SJCRH30 (cell line): ENCODE data around the gene PRR7. TPM values are rescaled to one million over a fixed set of nuclear protein-coding genes. Genes with fewer than 3 reads are reported as not detected.

ENCODE experiments used
- DNase-seq, 2 experiments: peaks; one replicate each; pipeline ENCODE4 v3.0.0-alpha.2; 2015 to 2020
- H3K27ac ChIP-seq: fragments of 250-450 bp; sonication (Bioruptor Pico); 2 replicates; pipeline ENCODE4 v1.5.1; 2020; ENCODE audit warnings: mild to moderate bottlenecking, moderate library complexity
- H3K27me3 ChIP-seq: fragments of 250-450 bp; sonication (Bioruptor Pico); 2 replicates; pipeline ENCODE4 v1.5.1; 2020; ENCODE audit warnings: mild to moderate bottlenecking, moderate library complexity
- H3K36me3 ChIP-seq: fragments of 250-450 bp; sonication (Bioruptor Pico); 2 replicates; pipeline ENCODE4 v1.5.1; 2020; ENCODE audit warnings: mild to moderate bottlenecking, moderate library complexity
- H3K4me1 ChIP-seq: fragments of 250-450 bp; sonication (Bioruptor Pico); 2 replicates; pipeline ENCODE4 v1.5.1; 2020; ENCODE audit warnings: mild to moderate bottlenecking, moderate library complexity
- H3K4me3 ChIP-seq: fragments of 250-450 bp; sonication (Bioruptor Pico); 2 replicates; pipeline ENCODE4 v1.5.1; 2020; ENCODE audit warnings: mild to moderate bottlenecking, moderate library complexity
- H3K9me3 ChIP-seq: fragments of 250-450 bp; sonication (Bioruptor Pico); replicated peaks from 2 replicates; pipeline ENCODE4 v1.5.1; 2020; ENCODE audit warnings: mild to moderate bottlenecking, moderate library complexity
- total RNA-seq: library from RNA; depleted of rRNA; stranded (reverse); fragments of >200 nt; shearing (Covaris generic); gene quantifications from 2 replicates; pipeline ENCODE4 v1.2.3, GENCODE V29; 2014

Gene PRR7
- total RNA-seq, 1 experiment from 2014 or later, result 6.4 TPM

DNA sequence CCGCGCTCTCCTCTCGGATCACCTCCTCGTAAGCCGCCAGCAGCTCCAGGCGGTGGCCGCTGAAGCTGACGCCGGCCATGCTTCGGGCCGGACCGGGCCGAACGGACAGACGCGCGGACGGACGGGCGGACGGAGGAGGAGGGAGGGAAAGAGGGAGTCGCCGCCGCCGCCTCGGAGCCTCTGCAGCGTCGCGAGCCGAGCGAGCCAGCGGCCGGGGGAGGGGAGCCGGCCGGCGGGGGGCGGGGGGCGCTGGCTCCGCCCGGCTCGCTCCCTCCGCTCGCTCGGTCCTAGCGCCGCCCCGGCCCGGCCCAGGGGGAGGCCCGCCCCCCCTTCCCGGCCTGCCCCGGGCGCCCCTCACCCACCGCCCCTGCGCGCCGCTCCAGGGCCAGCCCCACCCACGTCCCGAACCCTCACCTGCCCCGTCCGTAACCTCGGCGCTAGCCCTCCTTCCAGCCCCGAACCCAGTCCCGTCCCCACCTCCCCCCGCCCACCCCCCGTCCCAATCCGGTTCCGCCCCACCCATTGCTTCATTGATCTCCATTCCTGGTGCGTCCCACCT, 26.9 kb downstream of the PRR7 start, which contains the start of gene DBN1:
Gene DBN1, minus strand, starts transcription at position 192 of the 559 bp plus-strand sequence. Its CDS starts 113 bp downstream, at position 79.
- H3K27me3 ChIP-seq, result no peaks in the 10 kb centered on the region
- peaks cover 39% of the 10 kb centered on the region for H3K36me3 ChIP-seq
- H3K4me3 ChIP-seq, result peak within 1 kb of the TSS; percentile 90
- H3K4me1 ChIP-seq, result peaks cover 31% of the 10 kb centered on the region
- H3K27ac ChIP-seq, result peak within 1 kb of the TSS; percentile 94
- DNase-seq, result peak; percentile 56 to 79
- H3K9me3 ChIP-seq, result no peaks in the 10 kb centered on the region

DNA sequence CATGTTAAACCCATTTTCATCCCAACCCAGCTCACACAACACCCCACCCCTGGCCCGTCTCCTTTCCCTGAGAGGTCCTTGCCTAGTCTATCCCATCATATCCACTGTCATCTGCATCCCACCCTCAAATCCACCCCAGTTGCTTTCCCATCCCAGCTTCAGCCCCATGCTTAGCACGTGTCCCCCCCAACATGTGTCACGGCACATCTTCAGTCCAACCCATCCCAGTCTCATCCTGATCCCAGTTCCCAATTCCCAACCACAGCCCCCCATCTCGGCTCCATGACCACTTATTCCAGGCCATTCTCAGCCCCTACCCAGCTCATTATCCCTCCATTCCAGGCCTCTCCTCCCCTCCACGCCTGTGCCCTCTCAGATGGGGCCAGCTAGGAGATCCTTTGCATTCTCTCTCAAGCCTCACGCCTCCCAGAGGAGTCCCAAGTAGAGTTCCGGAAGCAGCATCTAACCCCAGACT, 27.4 kb downstream of the PRR7 start:
- no peak overlapping the region for H3K4me3 ChIP-seq
- no peak overlapping the region for H3K27ac ChIP-seq
- DNase-seq, result no peak
- H3K36me3 ChIP-seq, result peaks cover 33% of the 10 kb centered on the region
- no peaks in the 10 kb centered on the region for H3K27me3 ChIP-seq
- no peaks in the 10 kb centered on the region for H3K9me3 ChIP-seq
- peaks cover 31% of the 10 kb centered on the region for H3K4me1 ChIP-seq

DNA sequence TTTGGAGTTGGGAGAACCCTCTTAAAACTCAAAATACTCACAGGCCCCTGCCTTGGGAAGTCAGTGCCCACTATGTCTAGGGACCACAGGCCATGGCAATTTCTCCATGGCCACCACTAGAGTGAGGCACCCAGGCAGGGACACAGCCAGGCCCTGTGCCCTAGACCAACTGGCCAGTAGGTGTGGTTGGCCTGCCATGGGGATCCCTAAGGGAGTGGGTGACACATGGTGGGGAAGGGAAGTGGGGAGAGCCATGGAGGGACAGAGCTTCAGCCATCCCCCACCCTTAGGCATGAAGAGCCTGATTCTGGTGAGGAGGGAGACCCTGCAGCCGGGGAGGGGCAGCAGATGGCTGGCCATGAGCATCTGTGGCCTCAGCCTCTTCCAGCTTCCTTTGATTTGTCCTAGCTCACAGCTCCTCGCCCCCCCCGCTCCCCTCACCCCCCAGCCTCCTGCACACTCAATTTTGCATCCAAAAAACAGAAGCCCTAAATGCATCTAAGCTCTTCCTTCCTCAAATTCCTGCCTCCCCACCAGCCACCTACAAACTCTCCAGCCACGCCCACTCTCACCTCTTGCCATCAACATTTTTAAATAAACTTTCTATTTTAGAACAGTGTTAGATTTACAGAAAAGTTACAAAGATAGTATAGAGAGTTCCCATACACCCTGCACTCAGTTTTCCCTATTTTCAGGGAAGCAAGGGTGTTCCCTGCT, 28.4 kb downstream of the PRR7 start:
- Histone ChIP-seq H3K27me3 (no peaks in the 10 kb centered on the region), H3K36me3 (peaks cover 26% of the 10 kb centered on the region), H3K4me3 (no peak overlapping the region), H3K4me1 (peaks cover 29% of the 10 kb centered on the region), H3K27ac (no peak overlapping the region), H3K9me3 (no peaks in the 10 kb centered on the region)
- DNase-seq, result no peak

- no peak for DNase-seq
- no peaks in the 10 kb centered on the region for H3K9me3 ChIP-seq
- H3K27me3 ChIP-seq, result no peaks in the 10 kb centered on the region
- peaks cover 24% of the 10 kb centered on the region for H3K4me1 ChIP-seq
- H3K36me3 ChIP-seq, result peaks cover 18% of the 10 kb centered on the region
- H3K4me3 ChIP-seq, result no peak overlapping the region
- no peak overlapping the region for H3K27ac ChIP-seq
Observed at GRCh38 chr5:177475563-177476427, 29.2 kb downstream of the PRR7 start.

DNA sequence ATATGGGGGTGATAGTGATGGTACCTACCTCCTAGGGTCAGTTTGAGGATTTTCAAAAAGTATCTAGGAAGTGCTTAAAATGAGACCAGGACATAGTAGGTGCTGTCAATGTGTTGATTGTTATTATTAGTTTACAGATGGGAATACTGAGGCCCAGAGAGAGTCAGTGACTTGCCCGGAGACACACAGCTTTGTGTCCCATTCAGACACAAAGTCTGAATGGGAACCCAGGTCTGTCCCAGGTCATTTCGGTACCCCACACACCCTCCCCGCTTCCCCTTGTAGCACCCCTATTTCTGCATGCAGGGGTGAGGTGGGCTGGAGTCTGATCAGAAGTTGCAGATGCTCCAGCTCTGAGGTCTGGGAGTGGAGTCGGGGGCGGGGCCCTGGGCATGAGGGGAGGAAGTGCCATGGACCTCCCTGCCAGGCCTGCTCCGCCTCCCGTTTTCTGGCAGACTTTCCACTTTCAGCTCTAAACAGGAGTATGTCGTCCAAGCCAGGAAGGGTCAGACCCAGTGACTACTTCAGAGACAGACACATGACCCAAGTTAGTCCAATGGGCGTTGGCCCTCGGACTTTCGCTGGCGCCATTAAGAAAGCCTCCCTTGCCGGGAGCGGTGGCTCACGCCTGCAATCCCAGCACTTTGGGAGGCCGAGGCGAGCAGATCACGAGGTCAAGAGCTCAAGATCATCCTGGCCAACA, 30.1 kb downstream of the PRR7 start:
- H3K27me3 ChIP-seq, result no peaks in the 10 kb centered on the region
- DNase-seq, result no peak
- no peak overlapping the region for H3K27ac ChIP-seq
- peaks cover 16% of the 10 kb centered on the region; the same call in 1 of the 2 replicates for H3K4me1 ChIP-seq
- peaks cover 11% of the 10 kb centered on the region for H3K36me3 ChIP-seq
- no peak overlapping the region for H3K4me3 ChIP-seq
- H3K9me3 ChIP-seq, result no peaks in the 10 kb centered on the region

- DNase-seq, result no peak
- no peak overlapping the region for H3K27ac ChIP-seq
Observed at GRCh38 chr5:177477701-177478477, 31.3 kb downstream of the PRR7 start.

DNA sequence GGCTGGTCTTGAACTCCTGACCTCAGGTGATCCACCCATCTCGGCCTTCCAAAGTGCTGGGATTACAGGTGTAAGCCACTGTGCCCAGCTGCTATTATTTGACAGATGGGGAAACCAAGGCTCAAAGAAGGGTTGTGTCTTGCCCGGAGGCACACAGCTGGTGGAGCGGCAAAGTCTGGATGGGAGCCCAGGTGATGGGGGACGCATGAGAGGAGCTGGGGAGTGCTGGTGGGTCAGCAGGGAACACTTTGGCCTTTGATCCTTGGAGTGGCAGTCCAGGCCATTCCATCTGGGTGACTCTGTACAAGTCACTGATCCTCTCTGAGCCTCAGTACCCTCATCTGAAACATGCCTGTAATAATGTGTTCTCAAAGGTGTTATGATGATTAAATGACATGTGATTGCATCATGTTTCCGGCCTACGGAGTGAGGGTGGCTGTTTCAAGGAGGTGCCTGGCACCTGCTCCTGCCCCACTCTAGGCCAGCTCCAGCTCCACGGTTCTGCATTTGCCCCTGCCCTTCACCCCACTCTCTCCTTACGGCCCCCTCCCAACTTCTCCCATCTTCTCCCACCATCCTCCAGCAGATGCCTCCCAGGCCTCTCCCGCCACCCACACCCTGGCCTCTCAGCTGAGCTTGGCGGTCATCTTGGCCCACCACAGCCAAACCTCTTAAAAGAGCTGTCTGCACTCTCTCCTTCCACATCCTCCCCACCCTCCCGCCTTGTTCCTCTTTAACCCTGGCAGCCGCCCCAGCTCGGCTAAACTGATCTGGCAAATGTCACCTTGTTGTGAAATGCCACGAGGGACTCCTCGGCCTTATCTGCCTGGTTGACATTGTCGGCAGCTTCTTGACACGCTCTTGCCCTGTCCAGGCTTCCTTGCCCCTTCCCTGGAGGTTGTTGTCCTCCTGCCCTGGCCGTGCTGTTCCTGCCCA, 32.4 kb downstream of the PRR7 start:
- H3K4me3 ChIP-seq, result no peak overlapping the region
- H3K36me3 ChIP-seq, result peaks cover 18% of the 10 kb centered on the region
- peaks cover 9% of the 10 kb centered on the region; the same call in 1 of the 2 replicates for H3K4me1 ChIP-seq
- H3K27me3 ChIP-seq, result no peaks in the 10 kb centered on the region
- no peaks in the 10 kb centered on the region for H3K9me3 ChIP-seq
- DNase-seq, result no peak
- no peak overlapping the region for H3K27ac ChIP-seq

More at GRCh38 chr5:177477701-177478477, 31.3 kb downstream of the PRR7 start:
- peaks cover 7% of the 10 kb centered on the region; the same call in 1 of the 2 replicates for H3K36me3 ChIP-seq
- no peak overlapping the region for H3K4me3 ChIP-seq
- no peaks in the 10 kb centered on the region for H3K9me3 ChIP-seq
- H3K27me3 ChIP-seq, result no peaks in the 10 kb centered on the region
- H3K4me1 ChIP-seq, result 0 out of 2 replicates have a peak, but pooled peaks cover 10% of the 10 kb centered on the region

DNA sequence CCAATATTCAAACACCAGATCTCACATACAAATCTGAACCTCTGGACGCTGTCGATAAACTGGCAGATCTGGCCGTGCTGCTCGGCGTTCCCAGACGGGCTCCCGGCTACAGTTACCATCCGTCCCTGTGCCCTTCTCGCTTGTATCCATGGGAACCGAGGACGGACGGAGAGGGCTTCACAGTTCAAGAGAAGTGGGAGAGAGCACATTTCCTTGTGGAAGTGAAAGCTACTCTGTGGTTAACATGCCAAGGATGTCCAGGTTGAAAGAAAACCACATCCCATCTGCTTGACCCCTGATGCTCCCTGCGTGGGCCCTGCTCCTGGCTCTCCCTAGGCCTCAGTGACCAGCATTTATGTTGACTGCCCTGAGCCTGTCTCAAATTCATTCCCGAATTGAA, 33.2 kb downstream of the PRR7 start:
- H3K4me3 ChIP-seq, result no peak overlapping the region
- no peaks in the 10 kb centered on the region for H3K27me3 ChIP-seq
- H3K9me3 ChIP-seq, result no peaks in the 10 kb centered on the region
- peaks cover 10% of the 10 kb centered on the region for H3K4me1 ChIP-seq
- DNase-seq, result no peak
- peaks cover 22% of the 10 kb centered on the region for H3K36me3 ChIP-seq
- no peak overlapping the region for H3K27ac ChIP-seq

DNA sequence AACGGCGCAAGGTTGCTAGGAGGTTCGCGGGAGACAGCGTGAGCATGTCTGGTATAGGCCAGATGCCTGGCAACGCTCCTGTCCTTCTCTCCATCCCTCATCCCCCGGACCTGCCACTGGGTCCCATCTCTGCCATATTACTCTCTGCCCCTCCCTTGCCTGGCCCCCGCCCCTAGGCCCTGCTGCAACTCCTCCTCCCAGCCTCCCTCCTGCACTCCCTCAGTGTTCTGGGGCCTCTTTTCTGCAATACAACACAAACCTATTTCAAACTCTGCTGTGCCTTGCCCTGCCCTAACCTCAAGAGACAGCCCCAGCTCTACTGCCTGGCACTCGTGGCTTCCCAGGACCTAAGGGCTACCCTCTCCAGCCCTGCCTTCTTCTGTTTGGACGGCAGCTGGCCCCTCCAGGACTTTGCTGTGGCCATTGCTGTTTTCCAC, 35.8 kb downstream of the PRR7 start:
- H3K27ac ChIP-seq, result no peak overlapping the region
- peaks cover 13% of the 10 kb centered on the region for H3K4me1 ChIP-seq

DNA sequence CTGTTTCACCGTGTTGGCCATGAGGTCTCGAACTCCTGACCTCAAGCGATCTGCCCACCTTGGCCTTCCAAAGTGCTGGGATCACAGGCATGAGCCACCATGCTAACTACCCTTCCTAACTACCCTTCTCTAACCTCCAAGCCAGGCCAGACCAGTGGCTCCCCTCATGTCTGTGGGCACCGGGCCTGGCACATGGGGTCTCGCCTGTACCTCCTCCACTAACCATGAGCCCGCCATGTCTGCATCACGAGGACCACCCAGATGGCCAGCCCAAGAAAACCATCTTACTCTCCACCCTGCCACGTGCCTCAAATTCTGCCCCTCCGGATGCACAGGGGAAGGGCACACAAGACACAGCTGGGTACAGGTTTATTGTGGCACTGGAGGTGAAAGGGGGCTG, 36.4 kb downstream of the PRR7 start:
- peaks cover 13% of the 10 kb centered on the region for H3K4me1 ChIP-seq
- H3K36me3 ChIP-seq, result peaks cover 34% of the 10 kb centered on the region
- H3K9me3 ChIP-seq, result no peaks in the 10 kb centered on the region
- no peaks in the 10 kb centered on the region for H3K27me3 ChIP-seq
- no peak overlapping the region for H3K4me3 ChIP-seq
- no peak overlapping the region for H3K27ac ChIP-seq
- DNase-seq, result no peak

More for the DNA sequence above, 35.8 kb downstream of the PRR7 start:
- H3K4me3 ChIP-seq, result no peak overlapping the region
- no peaks in the 10 kb centered on the region for H3K27me3 ChIP-seq
- no peaks in the 10 kb centered on the region for H3K9me3 ChIP-seq
- DNase-seq, result no peak
- H3K36me3 ChIP-seq, result peaks cover 27% of the 10 kb centered on the region

DNA sequence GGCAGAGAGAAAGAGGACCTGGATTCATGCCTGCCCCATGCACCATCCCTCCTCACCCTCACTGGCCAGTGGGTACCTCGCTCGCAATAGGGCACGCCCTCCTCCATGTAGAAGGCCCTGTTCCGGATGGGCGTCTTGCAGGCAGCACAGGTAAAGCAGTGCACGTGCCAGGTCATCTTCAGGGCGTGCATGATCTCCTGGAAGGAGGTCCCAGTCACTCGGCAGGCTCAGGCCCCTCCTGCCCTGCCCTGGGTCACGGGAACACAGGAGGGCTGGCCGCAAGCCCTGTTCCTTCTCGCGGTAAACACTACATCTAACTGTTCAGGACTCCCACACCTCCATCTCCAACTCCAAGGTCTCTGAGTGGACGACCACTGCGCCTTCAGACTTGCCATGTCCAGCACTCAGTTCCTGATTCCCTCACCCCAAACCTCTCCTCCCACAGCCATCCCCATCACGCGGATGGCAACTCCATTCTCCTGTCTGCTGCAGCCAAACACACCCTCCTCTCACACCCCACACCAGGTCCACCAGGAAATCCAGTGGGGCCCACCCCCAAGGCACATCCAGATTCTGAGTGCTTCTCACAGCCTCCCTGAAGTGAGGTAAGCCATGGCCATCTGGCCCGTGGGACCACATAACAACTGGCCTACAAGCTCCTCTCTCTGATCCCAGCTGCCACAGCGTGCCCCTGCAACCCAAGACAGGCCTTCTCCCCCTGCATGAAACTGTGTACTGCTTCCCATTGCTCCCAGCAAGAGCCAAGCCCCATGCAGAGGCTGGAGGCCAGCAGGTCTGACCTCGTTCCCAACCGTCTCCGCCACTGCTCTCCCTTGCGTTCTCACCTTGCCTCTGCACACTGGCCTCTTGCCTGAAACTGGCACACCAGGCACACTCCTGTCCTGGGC, 37.6 kb downstream of the PRR7 start:
- H3K4me3 ChIP-seq, result no peak overlapping the region
- peak in 1 of 2 experiments; percentile 58 for DNase-seq
- H3K27ac ChIP-seq, result peak overlapping the region; percentile 9; the same call in 1 of the 2 replicates
- H3K36me3 ChIP-seq, result peaks cover 42% of the 10 kb centered on the region
- H3K9me3 ChIP-seq, result no peaks in the 10 kb centered on the region
- peaks cover 13% of the 10 kb centered on the region for H3K4me1 ChIP-seq
- H3K27me3 ChIP-seq, result no peaks in the 10 kb centered on the region
